Heart right ventricle (tissue), 16 donors: ENCODE data around the gene PTPRD. TPM values are rescaled to one million over a fixed set of nuclear protein-coding genes. Genes with fewer than 3 reads are reported as not detected.

ENCODE experiments used
- ATAC-seq, 8 donors: fragments of 200-7000 bp; cut with Tn5 transposase; one replicate each; pipeline ENCODE4 v1.9.1; 2020; ENCODE audit warnings: mild to moderate bottlenecking in 8 of 8, moderate library complexity in 8 of 8, moderate number of reproducible peaks in 1 of 8
- DNase-seq, 2 donors: peaks; one replicate each; pipeline ENCODE4 v3.0.0-alpha.2; 2020
- H3K27ac ChIP-seq, 10 donors: fragments of 200-600 bp; sonication (generic) in 2 of 10; one replicate each; pipeline versions ENCODE4 v1.5.0 to v1.8.0; 2020 to 2022; ENCODE audit warnings: mild to moderate bottlenecking in 3 of 10
- H3K27me3 ChIP-seq, 7 donors: fragments of 200-600 bp; one replicate each; pipeline ENCODE4 v1.8.0; 2021 to 2022; ENCODE audit warnings: mild to moderate bottlenecking in 2 of 7
- H3K36me3 ChIP-seq, 9 donors: fragments of 200-600 bp; sonication (generic) in 1 of 9; one replicate each; pipeline versions ENCODE4 v1.5.0 to v1.8.0; 2020 to 2022; ENCODE audit warnings: mild to moderate bottlenecking in 2 of 9
- H3K4me1 ChIP-seq, 9 donors: fragments of 200-600 bp; sonication (generic) in 1 of 9; one replicate each; pipeline versions ENCODE4 v1.5.0 to v1.8.0; 2020 to 2022; ENCODE audit warnings: mild to moderate bottlenecking in 4 of 9
- H3K4me3 ChIP-seq, 10 donors: fragments of 200-600 bp; sonication (generic) in 2 of 10; one replicate each; pipeline versions ENCODE4 v1.5.0 to v1.8.0; 2020 to 2022; ENCODE audit warnings: mild to moderate bottlenecking in 7 of 10, moderate library complexity in 2 of 10
- H3K9me3 ChIP-seq, 11 donors: fragments of 200-600 bp in 10 of 11; sonication (generic) in 2 of 11; one replicate each; pipeline versions ENCODE4 v1.5.0 to v1.8.0; 2013 to 2022; ENCODE audit warnings: mild to moderate bottlenecking in 2 of 11, control low read depth in 1 of 11, moderate library complexity in 1 of 11
- CTCF ChIP-seq, 9 donors: fragments of 200-600 bp; sonication (generic) in 2 of 9; IDR thresholded peaks; one replicate each; pipeline versions ENCODE4 v1.5.0 to v1.8.0; 2021 to 2022; ENCODE audit warnings: antibody characterized with exemption in 9 of 9, mild to moderate bottlenecking in 5 of 9, moderate library complexity in 1 of 9
- WGBS, 2 donors: extraction: QIAGEN DNeasy Blood & Tissue Kit; methylation state at CpG; one replicate each; pipeline ENCODE4 v1.1.7; 2013; ENCODE audit warnings: inconsistent platforms in 1 of 2; 5-methylcytosine and 5-hydroxymethylcytosine counted together
- intact Hi-C, 10 donors: fragments of 100-400 bp; cut with DNase I; formaldehyde crosslinking; loops; one replicate each; pipeline versions ENCODE4 v1.11.1 to v1.14.2; 2022
- polyA plus RNA-seq, 2 donors: library from polyadenylated mRNA; stranded (reverse); fragments of 200-250 nt; gene quantifications; one replicate each; pipeline ENCODE4 v1.2.3, GENCODE V29; 2013
- total RNA-seq, 10 donors: library from RNA; stranded (reverse); fragmentation: NEBNext Ultra II Directional in 3 of 10; extraction: Animal tissue kit (Norgen Biotek cat#: 25700) in 3 of 10; gene quantifications; one replicate each; pipeline versions ENCODE4 v1.2.1 to v1.2.4, GENCODE V29; 2021 to 2023
- donor health status: Arrhythmogenic right ventricular cardiomyopathy.
- donor health status: ischemic (EF 13 %, LVEDD 7.1; RV severe dilation, severe dysfunction).
- donor health status: healthy with polysubstance abuse.
- donor health status: DM: no; HTN: yes; CAD: no.
- donor health status: DM: no; HTN: no; CAD: no.
- donor health status: ischemic (EF 25% LVEDD 6.9; RV normal size, moderate dysfunction).
- donor health status: ischemic (EF 25% LVEDD 5.7; RV mildly dilated, moderate dysfunction).
- donor health status: healthy.
- donor health status: DM: yes; HTN: yes; CAD: no.
- donor health status: Ischemic cardiomyopathy.
- donor health status: ischemic (EF 35%, LVEDD 5.7; RV mildly dilated, moderate dysfunction).
- donor health status: nonischemic (EF 11% LVEDD 7.7; RV severe dilation, severe dysfunction).
- donor health status: DM: yes; HTN: yes; CAD: no.
- donor health status: PGD.
- donor health status: ischemic (EF 29% LVEDD 5.4; RV normal size, mild dysfunction).
- donor health status: nonischemic (EF 23%, LVEDD 6.1; RV moderate dilation, normal function).

The PTPRD gene
- total and polyA plus RNA-seq, 12 donors = 1.4 to 25.2 (median 13.0) TPM

- intact Hi-C loops = no loop called here
- DNase-seq = no peak
These were observed 2038.0 kb downstream of the PTPRD start for GRCh38 chr9:8574846-8575245.

GRCh38 chr9:8572209-8572608 lies 2040.6 kb downstream of the PTPRD start:
- Histone ChIP-seq H3K9me3 (no peaks in the 10 kb centered on the region), H3K27ac (no peak overlapping the region), H3K27me3 (no peaks in the 10 kb centered on the region), H3K36me3 (no peaks in the 10 kb centered on the region), H3K4me1 (peaks cover 0 to 14% (median 2%) of the 10 kb centered on the region in 9 donors), H3K4me3 (no peak overlapping the region)
- no peak for DNase-seq
- no peak for TF ChIP-seq CTCF (IDR thresholded peaks at IDR 0.05)
- intact Hi-C loops = no loop called here
- no peak for ATAC-seq

More at GRCh38 chr9:8574846-8575245, 2038.0 kb downstream of the PTPRD start:
- WGBS, 2 donors = 95 to 98% methylated on average over 4 of the region's 4 CpGs
- no peak for ATAC-seq
- H3K27ac ChIP-seq = no peak overlapping the region
- no peaks in the 10 kb centered on the region for H3K36me3 ChIP-seq
- no peaks in the 10 kb centered on the region for H3K9me3 ChIP-seq
- H3K4me3 ChIP-seq = no peak overlapping the region
- no peaks in the 10 kb centered on the region for H3K27me3 ChIP-seq
- no peak for TF ChIP-seq CTCF (IDR thresholded peaks at IDR 0.05)
- peaks cover 0 to 14% (median 2%) of the 10 kb centered on the region in 9 donors for H3K4me1 ChIP-seq

GRCh38 chr9:8571643-8572042 lies 2041.2 kb downstream of the PTPRD start:
- intact Hi-C loops = no loop called here
- no peaks in the 10 kb centered on the region for H3K36me3 ChIP-seq
- no peak for TF ChIP-seq CTCF (IDR thresholded peaks at IDR 0.05)
- peak in 1 of 2 donors; percentile 6 for DNase-seq
- no peaks in the 10 kb centered on the region for H3K9me3 ChIP-seq
- no peak overlapping the region for H3K4me3 ChIP-seq
- WGBS, 2 donors = 20 to 35% methylated on average over 2 of the region's 2 CpGs
- no peak overlapping the region for H3K27ac ChIP-seq
- ATAC-seq = peak in 4 of 8 donors; percentile 38 to 90 (median 85)
- peaks cover 0 to 14% (median 2%) of the 10 kb centered on the region in 9 donors for H3K4me1 ChIP-seq
- H3K27me3 ChIP-seq = no peaks in the 10 kb centered on the region

DNA sequence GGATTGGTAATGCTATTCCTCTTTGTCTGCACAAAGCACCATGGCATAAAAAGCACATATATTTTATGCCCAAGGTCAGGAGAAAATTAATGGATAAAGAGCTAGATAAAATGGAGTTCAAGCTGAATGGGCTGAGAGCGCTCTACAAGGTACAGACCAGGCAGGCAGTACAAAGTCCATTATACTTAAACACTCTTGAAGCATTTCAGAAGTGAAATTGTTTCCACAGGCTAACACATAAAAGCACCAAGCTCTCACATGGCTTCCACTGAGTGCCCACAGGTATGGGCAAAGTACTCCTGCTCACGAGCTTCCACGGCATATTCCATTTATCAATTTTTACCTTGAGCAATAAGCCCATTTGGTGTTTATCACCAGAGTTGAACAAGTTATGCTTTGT lies 2042.0 kb downstream of the PTPRD start:
- no peak for ATAC-seq
- peaks cover 0 to 14% (median 2%) of the 10 kb centered on the region in 9 donors for H3K4me1 ChIP-seq
- intact Hi-C loops = no loop called here
- no peak for TF ChIP-seq CTCF (IDR thresholded peaks at IDR 0.05)
- WGBS, 2 donors = 85 to 91% methylated on average over 3 of the region's 3 CpGs
- no peak for DNase-seq
- H3K27ac ChIP-seq = no peak overlapping the region
- no peak overlapping the region for H3K4me3 ChIP-seq
- no peaks in the 10 kb centered on the region for H3K36me3 ChIP-seq
- H3K9me3 ChIP-seq = no peaks in the 10 kb centered on the region
- no peaks in the 10 kb centered on the region for H3K27me3 ChIP-seq
